ENCODE results near the gene IPCEF1.

The IPCEF1 gene

GRCh38 chr6:154356690-154357089 lies at the start of gene IPCEF1:
IPCEF1 (minus strand) TSS chr6:154356803; CDS start chr6:154265947, 90,856 bp downstream.
- DNase-seq (ENCODE audit: low read depth, low spot score): no peak

- DNase-seq (ENCODE audit: low read depth, low spot score): no peak
Observed at GRCh38 chr6:154406301-154406700, 49.7 kb upstream of the IPCEF1 start.

GRCh38 chr6:154404791-154405400 lies 48.3 kb upstream of the IPCEF1 start:
- DNase-seq (ENCODE audit: low read depth, low spot score): no peak

GRCh38 chr6:154403788-154404187 lies 47.2 kb upstream of the IPCEF1 start:
- DNase-seq (ENCODE audit: low read depth, low spot score): no peak

GRCh38 chr6:154402081-154402780 lies 45.6 kb upstream of the IPCEF1 start:
- DNase-seq (ENCODE audit: low read depth, low spot score): no peak

- no peak for DNase-seq (ENCODE audit: low read depth, low spot score)
Observed at GRCh38 chr6:154399097-154399496, 42.5 kb upstream of the IPCEF1 start.

GRCh38 chr6:154397491-154398195 lies 41.0 kb upstream of the IPCEF1 start:
- no peak for DNase-seq (ENCODE audit: low read depth, low spot score)

GRCh38 chr6:154395878-154396277 lies 39.3 kb upstream of the IPCEF1 start:
- no peak for DNase-seq (ENCODE audit: low read depth, low spot score)

GRCh38 chr6:154395316-154395715 lies 38.7 kb upstream of the IPCEF1 start:
- no peak for DNase-seq (ENCODE audit: low read depth, low spot score)

- no peak for DNase-seq (ENCODE audit: low read depth, low spot score)
Observed at GRCh38 chr6:154394571-154394970, 38.0 kb upstream of the IPCEF1 start.

- no peak for DNase-seq (ENCODE audit: low read depth, low spot score)
Observed at GRCh38 chr6:154390034-154390433, 33.4 kb upstream of the IPCEF1 start.

GRCh38 chr6:154388803-154389202 lies 32.2 kb upstream of the IPCEF1 start:
- DNase-seq (ENCODE audit: low read depth, low spot score): no peak

- DNase-seq (ENCODE audit: low read depth, low spot score): no peak
Observed at GRCh38 chr6:154386848-154387717, 30.5 kb upstream of the IPCEF1 start.

GRCh38 chr6:154384191-154384590 lies 27.6 kb upstream of the IPCEF1 start:
- no peak for DNase-seq (ENCODE audit: low read depth, low spot score)

- DNase-seq (ENCODE audit: low read depth, low spot score): no peak
Observed at GRCh38 chr6:154383273-154383672, 26.7 kb upstream of the IPCEF1 start.

- no peak for DNase-seq (ENCODE audit: low read depth, low spot score)
Observed at GRCh38 chr6:154382740-154383139, 26.1 kb upstream of the IPCEF1 start.

- no peak for DNase-seq (ENCODE audit: low read depth, low spot score)
Observed at GRCh38 chr6:154381548-154381947, 24.9 kb upstream of the IPCEF1 start.

- no peak for DNase-seq (ENCODE audit: low read depth, low spot score)
Observed at GRCh38 chr6:154380741-154381140, 24.1 kb upstream of the IPCEF1 start.

GRCh38 chr6:154379585-154379984 lies 23.0 kb upstream of the IPCEF1 start:
- DNase-seq (ENCODE audit: low read depth, low spot score): no peak

GRCh38 chr6:154378518-154378917 lies 21.9 kb upstream of the IPCEF1 start:
- no peak for DNase-seq (ENCODE audit: low read depth, low spot score)

GRCh38 chr6:154377726-154378125 lies 21.1 kb upstream of the IPCEF1 start:
- no peak for DNase-seq (ENCODE audit: low read depth, low spot score)

- DNase-seq (ENCODE audit: low read depth, low spot score): no peak
Observed at GRCh38 chr6:154373971-154374370, 17.4 kb upstream of the IPCEF1 start.

Measured in activated CD4-positive, CD25-positive, alpha-beta regulatory T cell treated with anti-CD3 and anti-CD28 coated beads, Interleukin-2, amount 50 U/mL, for 16 hours (primary cell).